ENCODE data around the gene SYNDIG1. TPM values are rescaled to one million over a fixed set of nuclear protein-coding genes. Genes with fewer than 3 reads are reported as not detected.

Gene SYNDIG1
- total RNA-seq, 4 donors from 2014 or later: 0.45 TPM; not detected in 3

DNA sequence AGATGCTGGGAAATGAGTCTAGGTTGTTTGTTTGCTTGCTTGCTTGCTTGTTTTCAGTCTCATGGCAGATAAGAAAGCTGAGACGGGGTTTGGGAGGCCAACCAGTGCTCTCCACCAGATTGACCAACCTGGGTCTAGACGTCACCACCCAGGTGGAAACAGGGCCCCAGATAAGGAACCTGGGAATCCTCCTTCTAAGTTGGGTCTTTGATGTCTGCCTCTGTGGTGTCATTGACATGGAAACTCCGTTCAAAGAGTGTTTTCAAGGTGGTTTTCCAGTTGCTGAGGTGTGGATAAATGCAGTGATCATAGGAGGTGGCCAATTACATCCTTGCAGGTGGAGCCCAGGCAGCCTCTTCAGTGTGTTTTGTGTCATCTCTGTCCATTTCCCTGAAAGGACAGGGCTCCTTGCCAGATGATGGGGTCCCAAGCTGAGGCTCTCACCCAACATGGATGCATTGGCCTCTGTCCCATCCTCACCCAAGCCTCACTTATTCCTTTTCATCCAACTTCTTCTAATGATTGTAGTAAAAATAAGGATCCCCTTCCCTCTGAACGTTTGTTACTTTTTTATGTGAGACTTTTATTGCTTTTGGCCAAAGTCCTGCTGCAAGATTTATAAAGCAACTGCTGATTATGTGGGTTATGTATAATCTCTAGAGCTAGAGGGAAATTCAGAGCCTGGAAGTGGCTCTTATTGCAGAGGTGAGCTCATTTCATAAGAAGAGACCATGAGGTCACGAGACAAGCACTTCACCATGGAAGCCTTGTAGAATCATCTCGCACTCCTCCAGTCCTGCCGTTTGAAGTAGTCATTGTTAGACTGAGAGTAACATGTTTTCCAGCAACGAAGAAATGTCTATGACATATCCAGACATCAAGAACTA, 32.0 kb upstream of the SYNDIG1 start:
- intact Hi-C loops (cut with DNase I; ENCODE audit: low total_unique reads): no loop called here
- TF ChIP-seq, protein P1, sequence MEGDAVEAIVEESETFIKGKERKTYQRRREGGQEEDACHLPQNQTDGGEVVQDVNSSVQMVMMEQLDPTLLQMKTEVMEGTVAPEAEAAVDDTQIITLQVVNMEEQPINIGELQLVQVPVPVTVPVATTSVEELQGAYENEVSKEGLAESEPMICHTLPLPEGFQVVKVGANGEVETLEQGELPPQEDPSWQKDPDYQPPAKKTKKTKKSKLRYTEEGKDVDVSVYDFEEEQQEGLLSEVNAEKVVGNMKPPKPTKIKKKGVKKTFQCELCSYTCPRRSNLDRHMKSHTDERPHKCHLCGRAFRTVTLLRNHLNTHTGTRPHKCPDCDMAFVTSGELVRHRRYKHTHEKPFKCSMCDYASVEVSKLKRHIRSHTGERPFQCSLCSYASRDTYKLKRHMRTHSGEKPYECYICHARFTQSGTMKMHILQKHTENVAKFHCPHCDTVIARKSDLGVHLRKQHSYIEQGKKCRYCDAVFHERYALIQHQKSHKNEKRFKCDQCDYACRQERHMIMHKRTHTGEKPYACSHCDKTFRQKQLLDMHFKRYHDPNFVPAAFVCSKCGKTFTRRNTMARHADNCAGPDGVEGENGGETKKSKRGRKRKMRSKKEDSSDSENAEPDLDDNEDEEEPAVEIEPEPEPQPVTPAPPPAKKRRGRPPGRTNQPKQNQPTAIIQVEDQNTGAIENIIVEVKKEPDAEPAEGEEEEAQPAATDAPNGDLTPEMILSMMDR (IDR thresholded peaks at IDR 0.05): no peak
- TF ChIP-seq POLR2A (IDR thresholded peaks at IDR 0.05): no peak
- 62 to 64% methylated on average over 8 of the region's 8 CpGs for WGBS, 2 donors
- no peak overlapping the region for H3K4me3 ChIP-seq (ENCODE audit: low read depth, poor library complexity, severe bottlenecking)
- DNase-seq (ENCODE audit: low spot score in 2 of 2): no peak

DNA sequence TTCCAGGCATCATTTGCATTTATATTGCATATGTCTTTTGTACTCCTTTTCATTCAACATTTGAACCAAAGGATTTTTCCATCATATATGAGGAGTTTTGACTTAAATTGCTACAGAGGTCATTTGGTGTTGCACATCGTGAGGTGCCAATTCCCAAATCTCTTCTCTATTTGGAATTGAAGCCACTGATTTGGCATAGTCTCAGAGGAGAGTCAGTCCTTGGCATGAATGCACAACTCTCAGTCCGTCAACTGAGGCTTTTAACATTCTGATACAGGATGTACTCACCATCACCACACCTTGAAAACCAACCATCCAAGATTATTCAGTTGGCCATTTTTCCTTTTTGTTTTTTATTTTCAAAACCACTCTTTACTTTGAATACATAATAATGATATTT, 31.1 kb upstream of the SYNDIG1 start:
- WGBS, 2 donors: 59 to 64% methylated on average over 2 of the region's 2 CpGs
- DNase-seq (ENCODE audit: low spot score in 2 of 2): no peak
- intact Hi-C loops (cut with DNase I; ENCODE audit: low total_unique reads): no loop called here
- no peak for TF ChIP-seq POLR2A (IDR thresholded peaks at IDR 0.05)
- TF ChIP-seq, protein P1 (IDR thresholded peaks at IDR 0.05): no peak
- no peak overlapping the region for H3K4me3 ChIP-seq (ENCODE audit: low read depth, poor library complexity, severe bottlenecking)

DNA sequence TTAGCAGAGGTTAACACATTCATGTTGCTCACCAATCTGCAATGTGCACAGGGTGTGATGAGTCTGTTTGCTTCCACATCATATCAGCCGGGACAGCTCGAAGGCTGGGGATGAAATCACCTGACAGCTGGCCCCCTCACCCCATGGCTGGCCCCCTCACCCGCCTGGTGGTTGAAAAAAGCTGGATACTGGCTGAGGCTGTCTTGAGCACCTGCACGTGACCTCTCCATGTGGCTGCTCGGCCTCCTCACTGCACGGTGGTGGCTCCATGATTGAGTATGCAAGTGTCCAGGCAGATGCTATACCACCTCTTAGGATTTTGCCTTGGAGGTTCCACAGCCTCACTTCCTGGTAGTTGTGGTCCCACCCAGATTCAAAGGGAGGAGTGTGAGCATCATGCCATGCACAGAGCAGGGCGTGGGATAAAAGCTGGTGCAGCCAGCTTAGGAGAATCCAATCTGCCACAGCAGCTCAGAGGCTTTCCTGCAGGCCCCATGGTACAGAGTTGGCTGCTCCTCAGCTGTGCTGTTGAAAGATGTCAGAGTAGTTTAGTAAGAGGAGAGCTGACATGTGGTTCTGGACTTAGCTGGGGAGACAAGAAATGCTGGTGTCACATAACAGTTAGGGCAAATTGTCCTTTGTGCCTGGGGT, 29.6 kb upstream of the SYNDIG1 start:
- TF ChIP-seq POLR2A (IDR thresholded peaks at IDR 0.05): no peak
- TF ChIP-seq, protein P1 (IDR thresholded peaks at IDR 0.05): no peak
- no peak for DNase-seq (ENCODE audit: low spot score in 2 of 2)
- no peak overlapping the region for H3K4me3 ChIP-seq (ENCODE audit: low read depth, poor library complexity, severe bottlenecking)
- intact Hi-C loops (cut with DNase I; ENCODE audit: low total_unique reads): no loop called here
- 86 to 89% methylated on average over 4 to 7 of the region's 7 CpGs for WGBS, 2 donors

DNA sequence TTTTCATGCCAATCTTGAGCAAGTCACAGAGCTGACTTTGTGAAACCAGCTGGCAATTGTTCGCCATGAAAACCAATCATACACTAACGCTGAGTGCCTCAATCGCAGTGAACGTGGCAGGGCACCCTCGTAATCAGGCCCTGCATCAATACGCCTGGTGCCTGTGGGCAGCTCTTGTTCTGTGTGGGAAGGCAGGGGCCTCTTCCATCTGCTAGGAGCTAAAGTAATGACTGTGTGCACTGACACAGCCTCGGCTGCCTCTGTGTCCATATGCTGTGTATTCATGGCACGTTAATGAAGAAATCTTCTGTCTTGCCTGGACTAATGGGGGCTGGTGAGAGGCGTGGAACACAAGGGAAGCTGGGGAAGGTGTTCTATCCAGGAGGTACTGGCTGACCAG, 27.8 kb upstream of the SYNDIG1 start:
- H3K4me3 ChIP-seq (ENCODE audit: low read depth, poor library complexity, severe bottlenecking): no peak overlapping the region
- WGBS, 2 donors: 81 to 84% methylated on average over 9 of the region's 9 CpGs
- intact Hi-C loops (cut with DNase I; ENCODE audit: low total_unique reads): no loop called here

DNA sequence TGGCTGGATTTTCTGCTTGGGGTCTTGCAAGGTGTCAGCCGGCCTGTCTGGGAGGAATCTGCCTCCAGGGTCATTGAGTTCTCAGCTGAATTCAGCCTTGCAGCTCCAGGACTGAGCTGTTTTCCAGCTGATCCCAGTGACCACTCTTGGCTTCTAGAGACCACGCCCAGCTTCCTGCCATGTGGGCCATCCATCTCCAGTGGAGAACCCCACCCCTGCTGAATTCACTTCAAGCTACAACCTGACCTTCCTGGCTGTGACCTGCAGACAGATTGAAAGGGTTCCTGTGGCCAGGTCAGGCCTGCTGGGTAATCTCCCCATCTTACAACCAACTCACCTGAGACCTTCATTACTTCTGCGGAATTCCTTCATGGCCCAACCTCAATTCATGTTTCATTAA, 26.5 kb upstream of the SYNDIG1 start:
- intact Hi-C loops (cut with DNase I; ENCODE audit: low total_unique reads): no loop called here
- TF ChIP-seq, protein P1 (IDR thresholded peaks at IDR 0.05): no peak
- no peak for TF ChIP-seq POLR2A (IDR thresholded peaks at IDR 0.05)
- WGBS, 2 donors: 88% methylated on average over 3 of the region's 3 CpGs
- DNase-seq (ENCODE audit: low spot score in 2 of 2): peak in 1 of 2 donors; percentile 42
- no peak overlapping the region for H3K4me3 ChIP-seq (ENCODE audit: low read depth, poor library complexity, severe bottlenecking)

More for the DNA sequence above, 27.8 kb upstream of the SYNDIG1 start:
- no peak for TF ChIP-seq POLR2A (IDR thresholded peaks at IDR 0.05)
- TF ChIP-seq, protein P1 (IDR thresholded peaks at IDR 0.05): no peak
- no peak for DNase-seq (ENCODE audit: low spot score in 2 of 2)

Data from lower leg skin (tissue), 4 donors.